ENCODE results near the gene KLF15. TPM values are rescaled to one million over a fixed set of nuclear protein-coding genes. Genes with fewer than 3 reads are reported as not detected.

KLF15 gene
- 1 to 10 TPM; 1.2 to 1.6 TPM for total RNA-seq
- not detected for polyA plus RNA-seq
- total RNA-seq: 0 to 0.74 (median 0.31) reads per million in 6 experiments

DNA sequence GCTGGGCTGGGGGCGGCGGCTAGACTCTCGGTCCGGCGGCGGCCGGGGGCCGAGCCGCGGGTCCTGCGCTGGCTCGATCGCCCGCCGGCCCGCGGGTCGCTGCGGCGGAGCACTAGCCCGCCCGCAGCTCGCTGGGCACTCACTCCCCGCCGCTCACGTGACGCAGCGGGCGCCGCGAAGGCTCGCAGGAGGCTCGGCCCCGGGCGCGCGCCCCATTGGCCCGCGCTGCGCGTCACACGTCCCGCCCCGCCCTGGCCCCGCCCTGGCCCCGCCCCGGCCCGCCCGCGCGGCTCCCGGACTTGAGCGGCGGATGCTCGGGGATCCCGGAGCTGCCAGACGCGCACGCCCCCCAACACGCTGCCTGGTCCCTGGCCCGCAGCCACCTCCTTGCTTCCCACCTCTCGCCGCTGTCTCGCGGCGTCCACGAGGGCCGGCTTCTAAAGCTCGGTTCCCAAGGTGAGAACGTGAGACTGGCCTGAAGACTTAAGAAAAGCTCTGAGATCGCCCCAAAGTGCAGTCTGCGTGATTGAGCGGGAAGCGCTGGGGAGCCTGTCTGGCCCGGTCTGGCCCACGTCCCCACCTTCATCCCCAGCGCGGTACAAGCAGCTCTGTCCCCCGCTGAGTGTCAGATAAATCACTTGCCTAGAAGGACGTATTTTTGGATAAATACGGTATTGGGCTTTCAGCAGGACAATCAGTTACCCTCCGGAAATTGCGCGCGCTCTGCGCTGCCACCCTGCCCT lies at the start of gene KLF15:
Gene KLF15, minus strand, starts transcription at position 114 of the 743 bp plus-strand sequence. CDS start 4,486 bp downstream, outside the sequence.
- peak; percentile 89 to 92 for ATAC-seq
- peaks cover 17 to 51% (median 42%) of the 10 kb centered on the region in 5 donors for H3K27me3 Mint-ChIP-seq
- H3K27ac Mint-ChIP-seq: peak within 1 kb of the TSS in 8 of 10 donors; percentile 31 to 96 (median 81)
- peaks cover 10 to 21% (median 15%) of the 10 kb centered on the region in 4 donors for H3K4me1 Mint-ChIP-seq
- H3K36me3 Mint-ChIP-seq: no peaks in the 10 kb centered on the region
- peak; percentile 53 to 83 (median 71) for DNase-seq
- H3K4me3 Mint-ChIP-seq: peak within 1 kb of the TSS; percentile 81 to 96 (median 92)
- no peaks in the 10 kb centered on the region for H3K9me3 Mint-ChIP-seq
- POLR2A ChIA-PET: interaction anchor here (1.0 kb wide), 1 partner anchor 367 kb away, joined by 3 read pairs; no protein-coding TSS in a partner anchor

GRCh38 chr3:126406389-126407296 lies 49.4 kb upstream of the KLF15 start:
- peak in 1 of 10 donors; percentile 58 for DNase-seq
- Mint-ChIP-seq H3K36me3 (peaks cover 0 to 4% (median under 1%) of the 10 kb centered on the region in 3 donors), H3K4me3 (no peak overlapping the region), H3K27me3 (peaks cover 24 to 65% (median 49%) of the 10 kb centered on the region in 5 donors), H3K27ac (no peak overlapping the region), H3K4me1 (peaks cover 0 to 3% (median 0%) of the 10 kb centered on the region in 4 donors), H3K9me3 (peaks cover 0 to 12% (median under 1%) of the 10 kb centered on the region in 9 donors)
- POLR2A ChIA-PET: no interaction called here
- ATAC-seq: no peak

- peaks cover 0 to 2% (median 0%) of the 10 kb centered on the region in 9 donors for H3K9me3 Mint-ChIP-seq
- H3K4me1 Mint-ChIP-seq: no peaks in the 10 kb centered on the region
- no peak overlapping the region for H3K4me3 Mint-ChIP-seq
- H3K27me3 Mint-ChIP-seq: peaks cover 7 to 40% (median 24%) of the 10 kb centered on the region in 5 donors
- no peaks in the 10 kb centered on the region for H3K36me3 Mint-ChIP-seq
- DNase-seq: no peak
- POLR2A ChIA-PET: no interaction called here
- ATAC-seq: no peak
- H3K27ac Mint-ChIP-seq: no peak overlapping the region
These were observed 45.6 kb upstream of the KLF15 start for GRCh38 chr3:126402666-126403302.

DNA sequence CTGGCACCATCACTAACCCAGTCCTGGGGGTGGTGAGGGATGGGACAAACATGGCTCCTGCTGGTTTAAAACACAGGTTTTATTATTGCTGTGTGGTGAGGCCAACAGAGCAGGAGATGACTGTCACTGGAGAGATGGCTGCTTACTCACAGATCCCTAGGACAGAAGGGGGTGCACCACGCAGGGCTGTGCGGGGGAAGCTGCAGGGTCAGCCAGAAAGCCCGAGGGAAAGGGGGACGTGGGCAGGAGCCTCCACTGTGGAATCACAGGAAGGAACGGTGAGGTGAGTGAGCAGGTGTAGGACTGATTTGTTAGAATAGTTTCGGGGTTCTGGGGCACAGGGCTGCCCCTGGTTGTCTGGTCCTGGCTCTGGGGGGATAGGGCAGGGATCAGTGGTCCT lies 45.0 kb upstream of the KLF15 start:
- H3K4me1 Mint-ChIP-seq: no peaks in the 10 kb centered on the region
- ATAC-seq (no peak), DNase-seq (no peak)
- H3K4me3 Mint-ChIP-seq: no peak overlapping the region
- peaks cover 7 to 40% (median 24%) of the 10 kb centered on the region in 5 donors for H3K27me3 Mint-ChIP-seq
- H3K27ac Mint-ChIP-seq: no peak overlapping the region
- H3K9me3 Mint-ChIP-seq: peaks cover 0 to 2% (median 0%) of the 10 kb centered on the region in 9 donors
- POLR2A ChIA-PET: no interaction called here
- H3K36me3 Mint-ChIP-seq: no peaks in the 10 kb centered on the region

DNA sequence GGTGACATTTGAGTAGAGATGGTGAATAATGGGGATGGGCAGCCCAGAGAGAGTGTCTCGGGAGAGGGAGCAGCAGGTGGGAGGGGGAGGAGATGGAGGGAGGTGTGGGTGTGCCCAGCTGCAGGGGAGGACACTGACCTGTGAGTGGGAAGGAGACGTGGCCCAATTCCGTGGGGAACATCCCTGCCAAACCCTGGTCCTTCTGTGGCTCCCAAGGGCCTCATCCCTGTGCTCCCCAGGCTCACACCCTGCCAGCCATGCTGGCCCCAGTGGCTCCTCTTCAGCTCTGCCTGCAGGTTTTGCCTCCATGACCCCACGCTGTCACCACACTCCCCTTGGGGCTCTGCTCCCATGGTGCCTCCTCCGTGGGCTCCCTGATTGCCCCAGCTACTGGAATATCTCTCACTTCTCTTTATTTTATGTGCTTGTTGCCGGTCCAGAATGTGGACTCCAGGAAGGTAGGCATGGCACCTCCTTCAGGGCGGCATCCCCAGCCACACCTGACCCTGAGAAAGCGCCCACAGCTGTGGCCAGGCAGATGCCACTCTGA lies 44.5 kb upstream of the KLF15 start:
- peaks cover 7 to 35% (median 24%) of the 10 kb centered on the region in 5 donors for H3K27me3 Mint-ChIP-seq
- POLR2A ChIA-PET: no interaction called here
- H3K4me3 Mint-ChIP-seq: no peak overlapping the region
- H3K36me3 Mint-ChIP-seq: no peaks in the 10 kb centered on the region
- H3K27ac Mint-ChIP-seq: peak overlapping the region in 1 of 10 donors; percentile 42
- no peak for ATAC-seq
- DNase-seq: no peak
- peaks cover 0 to 2% (median 0%) of the 10 kb centered on the region in 9 donors for H3K9me3 Mint-ChIP-seq
- no peaks in the 10 kb centered on the region for H3K4me1 Mint-ChIP-seq

- H3K27me3 Mint-ChIP-seq: peaks cover 12 to 35% (median 26%) of the 10 kb centered on the region in 5 donors
These were observed 42.5 kb upstream of the KLF15 start for GRCh38 chr3:126399756-126400155.

GRCh38 chr3:126399351-126399735 lies 42.1 kb upstream of the KLF15 start:
- Mint-ChIP-seq H3K27me3 (peaks cover 12 to 36% (median 24%) of the 10 kb centered on the region in 5 donors), H3K4me3 (no peak overlapping the region), H3K4me1 (no peaks in the 10 kb centered on the region), H3K36me3 (no peaks in the 10 kb centered on the region), H3K27ac (no peak overlapping the region), H3K9me3 (peaks cover 0 to 2% (median 0%) of the 10 kb centered on the region in 9 donors)
- ATAC-seq: no peak
- POLR2A ChIA-PET: no interaction called here
- DNase-seq: no peak

More at GRCh38 chr3:126399756-126400155, 42.5 kb upstream of the KLF15 start:
- Mint-ChIP-seq H3K4me1 (no peaks in the 10 kb centered on the region), H3K9me3 (peaks cover 0 to 2% (median 0%) of the 10 kb centered on the region in 9 donors), H3K4me3 (no peak overlapping the region), H3K36me3 (no peaks in the 10 kb centered on the region), H3K27ac (no peak overlapping the region)
- POLR2A ChIA-PET: no interaction called here
- ATAC-seq (no peak), DNase-seq (no peak)

DNA sequence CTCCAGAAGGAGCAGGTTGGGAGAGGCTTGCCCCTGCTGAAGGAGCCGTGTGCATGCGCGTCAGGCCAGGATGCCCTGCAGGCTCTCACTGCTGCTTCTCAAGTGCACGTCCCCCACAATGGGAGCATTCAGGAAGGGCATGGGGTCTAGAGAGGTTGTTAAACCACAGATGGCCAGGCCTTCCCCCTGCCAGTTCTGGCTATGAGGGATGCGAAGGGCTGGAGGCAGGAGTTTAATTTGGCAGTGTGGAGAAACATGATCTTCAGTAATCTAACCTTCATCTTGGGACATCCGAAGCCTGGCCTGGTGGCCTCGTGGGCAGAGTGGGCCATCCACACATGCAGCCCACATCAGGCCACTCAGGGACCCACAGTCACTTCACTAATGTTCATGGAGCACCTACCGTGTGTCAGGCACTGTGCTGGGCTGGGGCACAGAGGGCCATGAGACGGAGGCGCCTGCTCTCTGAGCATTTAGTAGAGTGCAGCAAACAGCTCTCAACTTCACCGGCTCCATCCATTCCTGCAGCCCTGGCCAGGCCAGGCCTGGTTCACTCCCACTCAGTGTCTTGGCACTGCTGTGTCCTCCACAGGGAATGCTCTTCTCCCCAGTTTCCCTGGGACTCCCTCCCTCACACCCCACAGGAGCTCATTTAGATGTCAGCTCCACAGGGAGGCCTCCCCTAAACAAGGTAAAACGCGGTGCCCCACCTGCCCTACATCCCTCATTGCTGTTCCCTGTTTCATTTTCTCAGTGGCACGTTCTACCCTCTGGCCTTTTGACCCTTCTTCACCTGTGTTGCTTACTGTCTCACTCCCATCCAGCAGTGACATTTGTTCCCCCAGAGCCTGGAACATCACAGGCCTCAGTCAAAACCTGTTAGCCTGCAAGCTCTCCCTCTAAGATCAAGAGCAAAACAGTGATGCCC lies 41.5 kb upstream of the KLF15 start:
- DNase-seq: no peak
- Mint-ChIP-seq H3K27ac (no peak overlapping the region), H3K36me3 (no peaks in the 10 kb centered on the region), H3K9me3 (peaks cover 0 to 2% (median 0%) of the 10 kb centered on the region in 9 donors), H3K4me3 (no peak overlapping the region), H3K4me1 (no peaks in the 10 kb centered on the region), H3K27me3 (peaks cover 9 to 43% (median 26%) of the 10 kb centered on the region in 5 donors)
- POLR2A ChIA-PET: no interaction called here
- no peak for ATAC-seq

DNA sequence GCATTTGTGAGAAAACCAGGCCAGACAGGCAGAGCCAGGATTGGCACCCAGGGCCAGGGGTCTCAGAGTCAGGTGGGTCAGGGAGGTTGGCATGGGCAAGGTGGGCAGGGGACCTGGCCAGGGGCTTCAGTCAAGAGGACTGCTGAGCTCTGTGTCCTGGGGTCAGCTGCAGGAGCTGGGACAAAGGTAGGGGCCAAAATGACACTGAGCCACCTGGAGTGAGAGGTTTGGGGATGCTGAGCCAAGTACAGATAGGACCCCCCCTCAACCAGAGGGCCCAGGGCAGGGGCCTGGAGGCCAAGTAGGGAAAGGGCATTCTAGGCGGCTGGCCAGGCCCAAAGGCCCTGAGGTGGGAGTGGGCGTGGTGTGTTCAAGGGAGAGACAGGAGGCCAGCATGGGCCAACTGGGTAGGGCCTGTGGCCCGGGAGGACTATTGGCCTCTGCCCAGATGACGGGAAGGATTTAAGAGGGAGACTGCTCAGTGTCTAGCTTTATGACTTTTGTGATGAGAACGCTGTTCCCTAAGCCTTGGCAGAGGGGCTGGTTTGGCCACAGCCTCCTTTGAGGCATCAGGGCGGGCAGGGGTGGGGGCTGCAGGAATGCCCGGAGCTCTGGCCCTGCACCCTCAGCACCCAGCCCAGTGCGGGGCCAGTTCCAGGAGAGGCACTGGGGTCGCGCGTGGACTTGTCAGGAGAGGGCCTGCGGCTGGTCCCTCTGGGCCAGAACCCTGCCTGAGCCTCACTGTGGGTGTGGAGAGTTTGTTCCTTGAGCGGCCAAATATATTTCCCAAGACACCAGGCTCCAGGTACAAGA lies 40.6 kb upstream of the KLF15 start:
- POLR2A ChIA-PET: no interaction called here
- DNase-seq: no peak
- H3K4me3 Mint-ChIP-seq: no peak overlapping the region
- peaks cover 15 to 47% (median 32%) of the 10 kb centered on the region in 5 donors for H3K27me3 Mint-ChIP-seq
- no peaks in the 10 kb centered on the region for H3K36me3 Mint-ChIP-seq
- ATAC-seq: no peak
- H3K4me1 Mint-ChIP-seq: no peaks in the 10 kb centered on the region
- H3K27ac Mint-ChIP-seq: peak overlapping the region in 1 of 10 donors; percentile 56
- no peaks in the 10 kb centered on the region for H3K9me3 Mint-ChIP-seq

DNA sequence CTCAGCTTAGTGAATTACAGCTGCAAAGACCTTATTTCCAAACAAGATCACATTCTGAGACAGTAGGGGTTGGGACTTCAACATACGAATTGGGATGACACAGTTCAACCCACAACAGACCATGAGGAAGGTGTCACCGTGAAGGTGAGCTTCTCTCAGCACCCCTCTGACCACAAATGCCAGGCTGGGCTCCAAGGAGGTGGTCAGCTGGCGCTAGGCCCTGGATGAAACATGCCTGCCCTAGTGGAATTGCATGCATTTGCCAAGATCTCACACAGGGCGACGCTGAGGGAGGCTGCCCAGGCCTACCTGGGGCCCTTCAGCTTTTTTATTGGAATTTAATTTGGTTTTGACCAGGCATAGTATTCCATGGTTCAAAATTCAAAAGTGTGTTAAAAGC lies 39.3 kb upstream of the KLF15 start:
- no peak for DNase-seq
- no peaks in the 10 kb centered on the region for H3K36me3 Mint-ChIP-seq
- no peaks in the 10 kb centered on the region for H3K9me3 Mint-ChIP-seq
- H3K4me3 Mint-ChIP-seq: no peak overlapping the region
- peaks cover 18 to 47% (median 37%) of the 10 kb centered on the region in 5 donors for H3K27me3 Mint-ChIP-seq
- no peak overlapping the region for H3K27ac Mint-ChIP-seq
- ATAC-seq: no peak
- H3K4me1 Mint-ChIP-seq: no peaks in the 10 kb centered on the region
- POLR2A ChIA-PET: no interaction called here
